Body of pancreas (tissue), 4 donors: ENCODE measurements around the gene VGF.

Experiments
- POLR2A ChIP-seq, 3 donors: fragments of 450-650 bp; IDR thresholded peaks; one replicate each; pipeline ENCODE4 v1.6.1; 2016; ENCODE audit warnings: antibody characterized with exemption in 3 of 3, mild to moderate bottlenecking in 2 of 3
- TF ChIP-seq, protein P1 (sequence below), 7 experiments: fragments of 450-650 bp in 4 of 7; fragments of 200-600 bp in 3 of 7; sonication (generic) in 3 of 7; IDR thresholded peaks; one replicate each; pipeline ENCODE4 v1.5.1; 2016 to 2019; ENCODE audit warnings: antibody characterized with exemption in 7 of 7

DNA sequence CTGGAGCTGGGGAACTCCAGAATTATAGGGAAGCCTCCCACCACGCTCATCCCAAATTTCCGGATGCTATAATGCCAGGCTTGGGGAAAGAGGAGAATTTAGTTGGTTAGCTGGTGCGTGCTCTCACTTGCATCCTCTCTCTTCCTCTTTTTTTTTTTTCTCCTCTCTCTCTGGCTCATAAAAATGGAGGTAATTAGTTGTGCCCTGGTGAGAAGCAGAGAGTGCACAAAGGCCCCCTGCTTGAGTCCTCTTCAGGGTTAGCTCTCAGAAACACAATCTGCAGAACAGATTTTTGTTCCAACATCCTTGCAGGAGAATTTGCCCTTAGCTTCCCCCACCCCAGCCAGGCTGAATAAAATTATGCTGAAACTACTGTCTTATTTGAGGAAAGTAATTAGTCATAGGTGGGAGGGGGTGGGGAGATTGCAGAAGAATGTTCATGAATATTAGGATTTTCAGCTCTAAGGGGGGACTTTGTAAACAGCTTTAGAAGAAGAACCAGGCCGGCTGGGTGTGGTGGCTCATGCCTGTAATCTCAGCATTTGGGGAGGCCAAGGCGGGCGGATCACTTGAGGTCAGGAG is 30.9 kb downstream of the VGF start:
- TF ChIP-seq, protein P1, sequence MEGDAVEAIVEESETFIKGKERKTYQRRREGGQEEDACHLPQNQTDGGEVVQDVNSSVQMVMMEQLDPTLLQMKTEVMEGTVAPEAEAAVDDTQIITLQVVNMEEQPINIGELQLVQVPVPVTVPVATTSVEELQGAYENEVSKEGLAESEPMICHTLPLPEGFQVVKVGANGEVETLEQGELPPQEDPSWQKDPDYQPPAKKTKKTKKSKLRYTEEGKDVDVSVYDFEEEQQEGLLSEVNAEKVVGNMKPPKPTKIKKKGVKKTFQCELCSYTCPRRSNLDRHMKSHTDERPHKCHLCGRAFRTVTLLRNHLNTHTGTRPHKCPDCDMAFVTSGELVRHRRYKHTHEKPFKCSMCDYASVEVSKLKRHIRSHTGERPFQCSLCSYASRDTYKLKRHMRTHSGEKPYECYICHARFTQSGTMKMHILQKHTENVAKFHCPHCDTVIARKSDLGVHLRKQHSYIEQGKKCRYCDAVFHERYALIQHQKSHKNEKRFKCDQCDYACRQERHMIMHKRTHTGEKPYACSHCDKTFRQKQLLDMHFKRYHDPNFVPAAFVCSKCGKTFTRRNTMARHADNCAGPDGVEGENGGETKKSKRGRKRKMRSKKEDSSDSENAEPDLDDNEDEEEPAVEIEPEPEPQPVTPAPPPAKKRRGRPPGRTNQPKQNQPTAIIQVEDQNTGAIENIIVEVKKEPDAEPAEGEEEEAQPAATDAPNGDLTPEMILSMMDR (IDR thresholded peaks at IDR 0.05), result no peak
- TF ChIP-seq POLR2A (IDR thresholded peaks at IDR 0.05), result no peak
